OCI-LY3 (cell line): ENCODE measurements around the gene SLC5A6.

Experiments used
- CTCF ChIP-seq: fragments of 200-600, 300-600 bp; sonication (generic); IDR thresholded peaks from 2 replicates; pipeline ENCODE4 v1.5.1; 2014; ENCODE audit warnings: antibody characterized with exemption, low read length, low read depth
- EZH2phosphoT487 ChIP-seq: fragments of 200-600 bp; shearing (Covaris generic); IDR thresholded peaks from 2 replicates; pipeline ENCODE4 v1.6.1; 2018; ENCODE audit warnings: antibody characterized with exemption, mixed run types, low read depth

GRCh38 chr2:27186613-27187345 lies 25.3 kb downstream of the SLC5A6 start:
- TF ChIP-seq CTCF (no peak), EZH2phosphoT487 (no peak)
